HG03571 (cell line): ENCODE data around the gene ZNF33B.
"Not testable (repeated sequence)": the region's sequence is repeated elsewhere in the genome, so short reads cannot be mapped to it uniquely, and the experiment has no call there.

Source experiments
- ATAC-seq: cut with Tn5 transposase; IDR thresholded peaks from one replicate; pipeline ENCODE4 v1.9.1; 2021; ENCODE audit not compliant: unreplicated experiment

The ZNF33B gene

DNA sequence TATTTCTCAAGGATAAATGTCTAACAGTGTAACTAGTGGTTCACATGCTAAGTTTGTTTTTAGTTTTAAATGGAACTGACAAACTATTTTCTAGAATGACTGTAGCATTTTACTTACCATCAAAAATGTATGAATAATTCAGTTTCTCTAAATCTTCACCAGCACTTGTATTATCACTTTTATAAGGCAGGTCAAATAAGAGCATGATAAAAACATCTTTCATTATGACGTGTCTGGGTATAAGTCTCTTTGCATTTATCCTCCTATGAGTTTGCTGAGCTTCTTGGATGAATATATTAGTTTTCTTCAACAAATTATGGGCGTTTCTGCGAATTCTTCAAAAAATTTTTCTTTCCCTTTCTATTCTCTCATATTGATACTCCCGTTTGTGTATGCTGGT lies 19.9 kb downstream of the ZNF33B start:
- no peak for ATAC-seq

DNA sequence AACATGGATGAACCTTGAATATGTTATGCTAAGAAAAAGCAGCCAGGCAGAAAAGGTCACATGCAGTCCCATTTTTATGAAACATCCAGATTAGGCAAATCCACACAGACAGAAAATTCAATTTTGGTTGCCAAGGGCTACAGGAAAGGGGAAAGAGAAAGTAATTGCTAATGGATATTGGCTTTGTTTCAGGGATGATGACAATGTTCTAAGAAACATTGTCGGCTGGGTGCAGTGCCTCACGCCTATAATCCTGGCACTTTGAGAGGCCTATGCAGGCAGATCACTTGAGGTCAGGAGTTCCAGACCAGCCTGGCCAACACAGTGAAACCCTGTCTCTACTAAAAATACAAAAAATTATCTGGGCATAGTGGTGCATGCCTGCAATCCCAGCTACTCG lies 23.0 kb downstream of the ZNF33B start:
- no peak for ATAC-seq

DNA sequence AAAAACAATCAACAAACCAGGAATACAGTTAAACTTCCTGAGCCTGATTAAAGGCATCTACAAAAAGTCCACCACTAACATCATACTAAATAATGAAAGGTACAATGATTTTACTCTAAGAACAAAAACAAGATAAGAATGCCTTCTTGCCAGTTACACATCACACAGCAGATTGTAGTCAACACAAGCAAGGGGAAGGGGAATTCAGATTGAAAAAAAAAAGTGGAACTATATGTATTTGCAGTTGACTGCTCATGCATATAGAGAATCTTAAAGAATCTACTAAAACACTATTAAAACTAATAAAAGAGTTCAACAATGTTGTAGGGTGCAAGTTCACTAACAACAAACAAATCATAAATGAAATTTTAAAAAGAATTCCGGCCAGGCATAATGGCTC lies 28.5 kb downstream of the ZNF33B start:
- no peak for ATAC-seq

GRCh38 chr10:42598249-42598873 lies 40.0 kb downstream of the ZNF33B start:
- ATAC-seq, result no peak

- no peak for ATAC-seq
Measured at GRCh38 chr10:42596196-42596595, 42.2 kb downstream of the ZNF33B start.

DNA sequence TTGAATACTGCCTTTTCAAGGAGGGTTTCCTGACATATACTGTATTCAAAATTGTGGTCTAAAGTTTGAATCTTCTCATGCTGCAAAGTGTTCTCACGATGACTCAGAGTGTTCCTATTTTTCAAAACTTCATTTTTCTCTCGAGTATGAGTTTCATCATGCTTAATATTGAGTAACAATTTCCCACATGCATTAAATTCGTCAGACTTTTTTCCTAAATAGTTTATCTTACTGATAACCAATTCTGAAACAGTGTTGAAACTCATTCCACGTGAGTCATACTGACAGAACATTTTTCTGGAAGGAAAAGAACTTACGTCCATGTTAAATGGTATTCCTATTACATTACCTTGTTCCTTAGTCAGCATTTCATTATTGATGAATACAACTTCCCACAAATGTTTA lies 44.1 kb downstream of the ZNF33B start:
- ATAC-seq, result no peak

DNA sequence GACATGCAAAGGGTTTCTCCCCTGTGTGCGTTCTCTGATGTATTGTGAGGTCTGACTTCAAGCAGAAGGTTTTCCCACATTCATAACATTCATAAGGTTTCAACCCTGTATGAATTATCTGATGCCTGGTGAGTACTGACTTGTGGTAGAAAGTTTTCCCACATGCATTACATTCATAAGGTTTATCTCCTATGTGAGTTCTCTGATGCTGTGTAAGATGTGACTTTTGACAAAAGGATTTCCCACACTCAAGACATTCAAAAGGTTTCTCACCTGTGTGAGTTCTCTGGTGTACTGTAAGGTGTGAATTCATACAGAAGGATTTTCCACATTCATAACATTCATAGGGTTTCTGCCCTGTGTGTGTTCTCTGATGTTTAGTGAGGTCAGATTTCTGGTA lies 45.1 kb downstream of the ZNF33B start:
- no peak for ATAC-seq

- no peak for ATAC-seq
Measured at GRCh38 chr10:42583828-42584227, 54.5 kb downstream of the ZNF33B start.

DNA sequence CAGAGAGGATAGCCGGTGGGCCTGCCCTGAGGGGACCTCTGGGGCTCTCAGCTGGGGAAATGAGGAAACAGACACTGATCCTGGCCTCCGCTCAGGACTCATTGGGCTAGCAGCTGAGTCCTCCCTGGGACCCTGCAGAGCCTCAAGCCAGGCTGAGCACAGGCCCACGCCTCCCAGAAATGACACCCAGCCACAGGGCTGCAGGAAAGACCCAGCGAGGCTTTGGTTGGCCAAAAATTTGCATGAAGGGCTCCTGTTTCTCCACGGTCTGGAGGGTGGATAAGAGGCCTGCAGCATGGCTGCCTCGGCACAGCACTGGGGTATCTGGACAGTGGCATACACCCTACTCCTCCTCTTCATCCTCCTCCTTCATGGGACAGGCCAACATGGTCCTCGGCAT lies 60.4 kb downstream of the ZNF33B start:
- ATAC-seq, result no peak

GRCh38 chr10:42576338-42576737 lies 62.0 kb downstream of the ZNF33B start:
- no peak for ATAC-seq

DNA sequence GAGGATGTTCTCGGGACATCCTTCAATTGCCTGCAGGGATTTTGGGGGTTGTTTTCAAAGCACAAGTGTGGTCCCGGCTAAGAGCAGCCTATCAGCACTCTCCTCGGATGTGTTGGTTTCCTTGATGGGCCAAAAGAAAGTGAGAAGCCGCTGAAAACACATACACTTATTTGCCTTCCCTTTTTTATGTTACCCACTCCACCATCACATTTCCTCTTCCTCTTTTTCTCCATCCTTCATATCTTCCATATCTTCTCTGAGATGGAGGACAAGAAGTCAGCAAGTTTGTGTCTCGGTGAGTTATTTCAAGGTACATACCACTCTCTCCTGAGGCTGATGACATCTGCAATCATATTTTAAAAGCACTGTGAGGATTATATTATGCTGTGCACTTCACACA lies 64.0 kb downstream of the ZNF33B start:
- ATAC-seq, result no peak

GRCh38 chr10:42556931-42557330 lies 81.4 kb downstream of the ZNF33B start:
- no peak for ATAC-seq

DNA sequence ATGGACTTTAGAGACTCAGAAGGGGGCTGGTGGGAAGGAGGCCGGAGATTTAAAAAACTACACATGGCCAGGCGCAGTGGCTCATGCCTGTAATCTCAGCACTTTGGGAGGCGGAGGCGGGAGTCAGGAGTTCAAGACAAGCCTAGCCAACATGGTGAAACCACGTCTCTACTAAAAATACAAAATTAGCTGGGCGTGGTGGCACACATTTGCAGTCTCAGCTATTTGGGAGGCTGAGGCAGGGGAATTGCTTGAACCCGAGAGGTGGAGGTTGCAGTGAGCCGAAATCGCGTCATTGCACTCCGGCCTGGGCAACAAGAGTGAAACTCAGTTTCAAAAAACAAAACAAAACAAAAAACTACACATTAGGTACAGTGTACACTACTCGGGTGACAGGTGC lies 84.8 kb downstream of the ZNF33B start:
- ATAC-seq, result not testable (repeated sequence)

GRCh38 chr10:42553064-42553407 lies 85.3 kb downstream of the ZNF33B start:
- ATAC-seq, result peak; percentile 23

GRCh38 chr10:42552188-42553063 lies 85.9 kb downstream of the ZNF33B start:
- ATAC-seq, result peak; percentile 91

- no peak for ATAC-seq
Measured at GRCh38 chr10:42551582-42552187, 86.7 kb downstream of the ZNF33B start.

GRCh38 chr10:42549851-42550250 lies 88.5 kb downstream of the ZNF33B start:
- ATAC-seq, result no peak

- no peak for ATAC-seq
Measured at GRCh38 chr10:42548254-42548653, 90.1 kb downstream of the ZNF33B start.

DNA sequence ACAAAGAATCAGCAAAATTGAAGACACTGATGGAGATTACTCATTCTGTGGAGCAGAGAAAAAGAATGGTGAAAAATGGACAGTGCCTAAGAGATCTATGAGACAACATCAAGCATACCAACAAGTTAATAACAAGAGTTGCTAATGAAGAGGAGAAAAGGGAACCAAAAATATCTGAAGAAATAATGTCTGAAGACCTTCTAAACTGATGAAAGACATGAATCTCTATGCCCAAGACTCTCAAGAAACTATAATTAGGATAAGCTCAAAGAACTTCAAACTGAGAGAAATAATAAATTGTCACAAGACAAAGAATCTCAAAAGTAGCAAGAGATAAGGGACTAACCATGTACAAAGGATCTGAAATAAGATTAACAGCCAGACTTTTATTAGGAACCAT lies 93.4 kb downstream of the ZNF33B start:
- ATAC-seq, result no peak

DNA sequence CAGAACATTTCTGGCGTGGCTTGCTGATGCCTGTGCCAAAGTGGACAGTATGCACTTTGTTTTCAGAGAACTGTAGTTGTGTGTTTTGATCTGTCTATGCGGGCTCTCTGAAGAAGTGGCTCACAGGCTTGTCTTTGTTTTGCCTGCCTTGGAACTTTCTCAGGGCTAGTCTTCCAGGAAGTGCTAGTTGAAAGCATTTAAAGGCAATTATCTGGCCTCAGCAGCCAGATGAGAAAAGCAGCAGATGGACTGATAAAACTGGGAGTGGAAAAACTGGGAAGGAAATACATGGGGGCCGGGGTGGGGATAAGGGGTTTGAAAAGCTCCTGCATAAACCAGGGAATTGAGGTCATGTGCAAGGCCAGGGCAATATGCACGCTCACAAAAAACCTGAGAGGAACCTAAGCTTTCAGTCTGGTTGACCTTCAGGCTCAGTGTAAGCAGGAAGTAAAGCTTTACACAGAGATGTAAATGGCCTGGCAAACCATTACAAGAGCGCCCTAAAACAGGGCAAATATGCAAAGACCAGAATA lies 94.5 kb downstream of the ZNF33B start:
- ATAC-seq, result no peak
